Activated effector memory CD4-positive, alpha-beta T cell treated with Interleukin-2 at 50 U/mL for 16 hours (primary cell): ENCODE data around the gene DNAI7.

Source experiments
- DNase-seq: peaks from one replicate; pipeline ENCODE4 v3.0.0-alpha.2; 2020

The DNAI7 gene

DNA sequence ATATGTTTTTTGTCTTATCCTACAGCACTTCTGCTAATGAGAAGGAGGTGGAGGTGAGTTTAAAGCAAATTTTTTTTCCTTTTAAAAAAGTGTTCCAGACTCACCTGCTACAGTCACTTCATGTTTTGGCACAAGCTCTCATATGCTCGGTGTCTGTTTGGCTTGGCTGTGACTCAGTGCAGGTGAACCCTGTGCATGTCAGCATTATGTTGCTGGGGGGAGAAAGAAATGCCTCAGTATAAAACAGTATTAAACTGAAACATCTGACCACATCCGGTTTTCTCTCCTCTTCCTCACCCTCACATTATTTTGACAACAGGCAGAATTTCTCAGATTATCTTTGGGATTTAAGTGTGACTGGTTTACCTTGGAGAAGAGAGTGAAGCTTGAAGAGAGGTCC lies 105.2 kb downstream of the DNAI7 start:
- DNase-seq = no peak

DNA sequence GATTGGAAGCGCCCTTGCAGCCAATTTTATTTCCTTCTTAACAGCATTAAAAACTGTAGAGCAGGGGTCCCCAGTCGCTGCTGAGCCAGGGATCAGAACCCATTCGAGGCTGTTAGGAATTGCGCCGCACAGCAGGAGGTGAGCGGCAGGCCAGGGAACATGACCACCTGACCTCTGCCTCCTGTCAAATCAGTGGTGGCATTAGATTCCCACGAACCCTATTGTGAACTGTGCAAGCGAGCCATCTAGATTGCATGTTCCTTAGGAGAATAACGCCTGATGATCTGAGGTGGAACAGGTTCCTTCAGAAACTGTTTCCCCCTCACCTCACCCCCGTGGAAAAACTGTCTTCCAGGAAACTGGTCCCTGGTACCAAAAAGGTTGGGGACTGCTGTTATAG lies 107.4 kb downstream of the DNAI7 start:
- no peak for DNase-seq

DNA sequence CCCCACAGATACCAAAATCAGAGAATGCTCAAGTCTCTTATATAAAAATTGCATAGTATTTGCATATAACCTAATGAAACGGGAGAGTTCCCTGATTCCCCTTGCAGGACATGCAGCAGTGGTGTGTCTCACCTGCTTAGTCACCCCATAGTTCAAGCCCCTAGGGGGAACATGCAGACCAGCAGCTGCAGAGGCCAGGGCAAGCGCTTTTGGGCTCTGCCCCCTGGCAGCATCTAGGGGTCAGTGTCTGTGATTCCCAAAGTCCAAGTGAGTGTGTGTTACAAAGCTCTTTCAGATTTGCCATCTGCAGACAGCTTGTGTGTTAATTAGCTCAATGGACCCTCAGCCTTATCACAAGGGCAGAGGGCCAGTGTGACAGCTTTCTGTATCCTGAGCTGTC lies 110.1 kb downstream of the DNAI7 start:
- DNase-seq = no peak

DNA sequence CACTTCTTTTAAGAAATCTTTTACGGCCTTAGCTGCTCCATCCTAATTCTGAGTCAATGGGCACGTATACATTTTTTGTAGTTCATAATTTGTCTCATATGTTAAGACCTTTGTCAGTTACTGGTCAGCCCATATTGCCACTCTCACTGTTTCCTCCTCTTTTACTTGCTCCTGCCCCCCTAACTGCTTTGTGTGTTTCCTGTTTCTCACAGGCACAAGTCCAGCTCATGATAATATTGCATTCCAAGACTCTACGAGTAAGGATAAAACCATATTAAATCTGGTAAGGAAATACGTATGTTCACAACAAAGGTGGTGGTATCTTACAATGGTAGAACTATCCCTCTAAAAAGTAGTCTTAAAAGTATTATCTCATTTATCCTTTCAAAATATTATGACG lies 111.7 kb downstream of the DNAI7 start:
- no peak for DNase-seq

DNA sequence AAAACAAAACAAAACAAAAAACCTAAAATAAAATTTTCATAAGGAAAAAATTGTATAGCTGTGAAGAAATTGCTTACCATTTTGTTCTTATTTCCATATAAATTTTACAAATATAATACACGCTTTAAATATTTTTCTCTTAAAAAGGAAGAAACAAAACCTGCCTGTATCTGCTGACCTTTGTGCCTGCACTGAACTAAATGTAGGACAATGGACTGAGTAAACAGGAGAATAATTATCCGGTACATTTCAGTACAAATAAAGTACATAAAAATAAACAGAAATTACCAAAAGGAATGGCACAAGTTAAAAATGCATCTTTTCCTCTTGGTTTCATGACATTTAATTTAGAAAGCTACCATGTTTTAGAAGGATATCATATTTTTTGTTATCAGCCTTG lies 112.3 kb downstream of the DNAI7 start:
- no peak for DNase-seq

DNA sequence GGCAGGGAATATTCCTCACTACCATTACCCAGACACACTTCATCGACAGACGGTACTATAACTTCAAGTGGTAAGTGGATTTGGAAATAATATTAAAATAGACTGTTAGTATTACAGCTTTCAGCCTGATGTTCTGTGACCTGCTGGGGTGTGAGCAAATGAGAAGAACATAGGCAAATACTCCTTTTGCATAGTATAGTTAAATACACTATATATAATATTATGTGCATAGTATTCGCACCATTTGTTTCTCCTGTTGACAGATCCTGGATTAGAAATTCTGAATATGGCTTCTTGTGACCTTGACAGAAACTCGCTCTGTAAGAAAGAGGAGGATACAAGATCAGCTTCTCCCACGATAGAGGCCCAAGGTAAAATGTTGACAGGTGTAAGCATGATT lies 115.6 kb downstream of the DNAI7 start:
- DNase-seq = no peak

DNA sequence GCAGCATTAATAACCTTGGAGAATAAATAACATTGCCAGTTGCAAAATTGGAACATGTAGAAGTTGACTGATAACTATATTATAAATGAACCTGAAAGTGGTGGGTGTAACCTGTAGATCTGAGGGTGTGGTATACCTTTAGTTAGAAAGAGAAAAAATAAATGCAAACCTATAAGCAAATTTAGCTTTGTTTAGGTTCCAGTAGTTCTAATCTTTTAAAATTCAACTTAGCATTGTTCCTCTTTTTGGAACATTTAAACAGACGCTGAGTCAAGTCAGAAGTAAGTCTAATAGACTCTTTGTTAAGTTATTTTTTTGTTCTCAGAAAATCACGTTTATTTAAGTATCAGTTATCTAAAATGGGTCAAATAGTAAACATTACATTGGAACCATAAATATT lies 120.0 kb downstream of the DNAI7 start:
- no peak for DNase-seq

DNA sequence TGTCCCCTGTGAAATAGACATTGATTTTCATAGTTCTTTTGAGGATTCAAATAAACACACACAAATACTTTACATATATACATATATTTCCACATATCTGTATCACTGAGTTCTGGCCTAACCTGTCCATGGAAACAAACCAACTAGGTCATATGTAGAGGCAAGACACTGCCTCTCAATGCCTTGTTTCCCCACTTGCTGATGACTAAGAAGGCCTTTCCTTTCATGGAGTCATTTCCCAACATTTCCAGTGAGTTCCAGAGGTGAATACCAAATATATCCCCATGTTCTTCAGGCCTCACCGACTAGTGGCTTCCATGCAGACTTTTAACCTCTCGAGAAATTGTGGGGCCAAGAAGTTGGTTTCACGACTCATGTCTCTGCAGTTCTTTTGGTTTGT lies 120.8 kb downstream of the DNAI7 start:
- DNase-seq = no peak

DNA sequence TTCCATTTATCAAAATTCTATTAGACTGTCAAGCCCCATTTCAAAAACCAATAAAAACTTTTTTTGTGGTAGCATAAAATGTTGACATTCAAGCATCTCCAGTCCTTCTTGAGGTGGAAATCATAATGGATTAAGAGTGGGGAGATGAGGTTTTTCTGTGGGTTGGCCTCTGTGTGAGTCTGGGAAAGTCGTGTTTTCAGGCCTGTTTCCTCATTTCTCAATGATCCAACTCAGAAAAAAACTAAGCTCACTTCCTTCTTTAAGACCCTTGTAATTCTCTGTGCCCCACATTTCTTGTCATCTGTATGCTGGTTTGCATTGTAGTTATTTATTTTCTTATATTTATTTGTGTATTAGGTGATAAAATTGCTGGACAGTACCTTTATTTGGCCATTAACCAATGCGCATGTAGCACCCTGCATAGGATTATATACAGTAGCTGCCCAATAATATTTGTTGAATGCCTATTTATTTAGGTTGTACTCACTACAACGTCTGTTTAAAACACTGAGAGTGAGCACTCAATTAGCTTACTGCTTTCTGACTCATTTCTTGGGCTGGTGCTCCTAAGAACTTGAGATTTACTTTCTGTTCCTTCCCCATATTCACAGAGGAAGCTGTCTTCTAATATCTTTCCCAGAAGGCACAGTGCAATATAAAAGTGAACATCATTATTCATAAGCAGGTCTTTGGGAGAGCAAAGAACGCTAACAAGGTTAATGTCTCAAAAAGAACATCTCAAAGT lies 121.9 kb downstream of the DNAI7 start:
- no peak for DNase-seq

DNA sequence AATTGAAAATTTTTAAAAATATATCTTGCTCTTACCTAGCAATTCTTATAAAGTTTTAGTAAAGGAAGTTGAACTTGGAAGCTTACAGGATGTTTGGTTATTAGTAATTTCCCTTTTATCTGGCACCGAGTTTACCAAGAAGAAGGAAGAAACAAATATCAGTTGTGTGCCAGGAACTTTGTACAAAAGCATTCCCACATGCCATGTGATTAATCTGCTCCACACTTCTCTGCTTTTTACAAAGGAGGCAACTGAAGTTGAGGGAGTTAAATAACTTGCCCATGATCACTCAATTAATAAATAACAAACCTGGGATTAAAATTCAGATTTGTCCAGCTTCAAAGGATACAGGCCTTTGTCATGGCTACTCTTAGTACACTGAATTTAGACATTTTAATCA lies 123.6 kb downstream of the DNAI7 start:
- DNase-seq = no peak

DNA sequence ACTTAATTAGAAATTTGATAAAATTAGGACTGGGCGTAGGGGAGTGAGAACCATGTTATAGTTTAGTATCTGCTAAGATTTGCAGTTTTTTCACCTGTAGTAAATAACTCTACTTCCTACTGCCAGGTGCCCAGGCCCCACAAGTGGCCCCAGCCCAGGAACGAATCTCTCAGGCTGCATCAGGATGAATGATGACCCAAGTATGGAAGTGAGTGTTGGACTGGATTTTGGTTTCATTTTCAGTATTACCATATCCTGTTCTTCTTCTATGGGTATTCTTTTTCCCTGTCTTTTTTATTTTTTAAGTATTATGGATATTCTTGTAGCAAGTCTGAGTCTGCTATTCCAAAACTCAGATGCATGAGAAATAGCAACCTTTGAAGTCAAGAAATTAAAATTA lies 125.7 kb downstream of the DNAI7 start:
- no peak for DNase-seq

DNA sequence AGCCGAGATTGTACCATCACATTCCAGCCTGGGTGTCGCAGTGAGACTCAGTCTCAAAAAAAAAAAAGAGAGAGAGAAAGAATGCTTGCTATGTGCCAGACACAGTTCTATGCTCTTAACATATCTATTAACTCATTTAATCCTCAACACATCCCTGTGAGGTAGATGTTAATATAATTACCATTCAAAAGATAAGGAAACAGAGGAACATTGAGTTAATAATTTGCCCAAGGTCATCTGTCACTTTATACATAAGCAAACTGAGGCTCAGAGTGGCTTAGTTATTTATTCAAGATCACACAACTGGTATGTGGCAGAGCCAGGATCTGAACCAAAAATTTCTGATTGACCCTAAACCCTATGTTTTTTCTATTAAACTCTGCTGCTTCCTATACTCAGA lies 129.9 kb downstream of the DNAI7 start:
- no peak for DNase-seq

DNA sequence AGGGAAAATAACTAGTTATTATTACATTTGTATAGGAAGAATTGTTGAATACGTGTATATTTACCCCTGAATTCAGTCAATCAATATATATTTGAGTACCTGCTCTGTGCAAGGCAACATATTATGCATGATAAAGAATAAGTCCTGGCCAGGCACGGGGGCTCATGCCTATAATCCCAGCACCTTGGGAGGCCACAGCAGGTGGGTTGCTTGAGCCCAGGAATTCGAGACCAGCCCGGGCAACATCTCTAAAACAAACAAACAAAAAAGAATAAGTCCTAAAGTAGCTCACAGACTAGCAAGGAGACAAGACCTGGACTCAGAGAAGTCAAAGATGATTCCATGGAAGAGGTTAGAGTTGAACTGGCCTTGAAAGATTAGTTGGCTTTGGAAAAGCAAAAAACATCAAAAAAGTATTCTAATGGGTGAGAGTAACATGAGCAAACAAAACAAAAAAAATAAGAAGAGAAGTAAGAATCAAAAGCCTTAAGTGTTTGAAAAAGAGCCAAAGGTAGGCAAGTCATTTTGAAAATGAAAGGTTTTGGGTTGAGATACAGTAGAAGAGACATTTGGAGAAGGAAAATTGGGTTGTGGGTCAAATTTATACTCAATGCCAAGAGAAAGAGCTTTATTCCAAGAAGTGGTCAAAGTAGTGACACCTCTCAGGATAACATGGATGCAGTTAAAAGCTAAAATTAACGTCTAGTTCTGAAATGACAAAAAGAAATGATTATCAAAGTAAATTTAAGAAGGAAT lies 130.9 kb downstream of the DNAI7 start:
- DNase-seq = no peak

DNA sequence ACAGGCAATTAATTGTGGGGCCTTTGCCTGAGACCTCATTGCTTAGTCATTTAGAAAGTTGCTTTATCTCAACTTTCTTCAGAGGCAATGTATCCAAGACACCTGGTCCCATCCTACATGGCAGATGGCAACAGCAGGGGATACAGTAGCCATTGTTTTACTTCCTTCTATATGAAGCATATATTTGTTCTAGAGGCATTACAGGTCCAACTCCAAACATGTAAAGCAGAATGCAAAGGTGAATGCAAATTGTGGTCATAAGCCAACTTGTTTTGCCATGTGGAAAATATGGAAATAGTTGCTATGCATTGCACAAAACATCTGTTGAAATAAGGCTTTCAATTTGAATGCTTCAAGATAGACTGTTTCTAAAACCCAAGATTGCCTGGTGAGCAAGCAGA lies 136.3 kb downstream of the DNAI7 start:
- no peak for DNase-seq
